ENCODE results near the gene GJA9.
"Not testable (repeated sequence)": the region's sequence is repeated elsewhere in the genome, so short reads cannot be mapped to it uniquely, and the experiment has no call there.

Gene GJA9

GRCh38 chr1:38917772-38918171 lies 36.4 kb upstream of the GJA9 start:
- H3K4me3 ChIP-seq (ENCODE audit: insufficient read length, low read depth), result no peak overlapping the region
- H3K27me3 ChIP-seq (ENCODE audit: insufficient read depth, insufficient read length), result no peaks in the 10 kb centered on the region
- no peaks in the 10 kb centered on the region for H3K36me3 ChIP-seq (ENCODE audit: insufficient read depth, insufficient read length, low read length)
- DNase-seq (ENCODE audit: low read depth, low spot score), result no peak
- H3K9me3 ChIP-seq (ENCODE audit: insufficient read depth, low read length), result 0 out of 2 replicates have a peak, but pooled peaks cover under 1% of the 10 kb centered on the region
- H3K4me1 ChIP-seq (ENCODE audit: insufficient read depth, insufficient read length), result peaks cover 3% of the 10 kb centered on the region
- H3K9ac ChIP-seq (ENCODE audit: insufficient read length, low read depth), result no peak overlapping the region
- no peak for TF ChIP-seq SUZ12 (IDR thresholded peaks at IDR 0.05; ENCODE audit: extremely low read depth, insufficient read depth, insufficient read length)
- no peak for TF ChIP-seq ZNF274 (IDR thresholded peaks at IDR 0.05; ENCODE audit: low read depth, low read length)
- no peak for TF ChIP-seq YY1 (IDR thresholded peaks at IDR 0.05; ENCODE audit: insufficient read depth, insufficient read length)

- Histone ChIP-seq H3K27me3 (ENCODE audit: insufficient read depth, insufficient read length) (no peaks in the 10 kb centered on the region), H3K4me3 (ENCODE audit: insufficient read length, low read depth) (no peak overlapping the region), H3K9me3 (ENCODE audit: insufficient read depth, low read length) (no peaks in the 10 kb centered on the region), H3K4me1 (ENCODE audit: insufficient read depth, insufficient read length) (peaks cover 3% of the 10 kb centered on the region), H3K9ac (ENCODE audit: insufficient read length, low read depth) (no peak overlapping the region), H3K36me3 (ENCODE audit: insufficient read depth, insufficient read length, low read length) (no peaks in the 10 kb centered on the region)
- TF ChIP-seq YY1 (IDR thresholded peaks at IDR 0.05; ENCODE audit: insufficient read depth, insufficient read length), result no peak
- no peak for TF ChIP-seq SUZ12 (IDR thresholded peaks at IDR 0.05; ENCODE audit: extremely low read depth, insufficient read depth, insufficient read length)
- TF ChIP-seq ZNF274 (IDR thresholded peaks at IDR 0.05; ENCODE audit: low read depth, low read length), result no peak
- no peak for DNase-seq (ENCODE audit: low read depth, low spot score)
Measured at GRCh38 chr1:38917337-38917736, 36.0 kb upstream of the GJA9 start.

- no peak overlapping the region for H3K9ac ChIP-seq (ENCODE audit: insufficient read length, low read depth)
- H3K4me3 ChIP-seq (ENCODE audit: insufficient read length, low read depth), result no peak overlapping the region
- no peaks in the 10 kb centered on the region for H3K36me3 ChIP-seq (ENCODE audit: insufficient read depth, insufficient read length, low read length)
- TF ChIP-seq YY1 (IDR thresholded peaks at IDR 0.05; ENCODE audit: insufficient read depth, insufficient read length), result no peak
- TF ChIP-seq ZNF274 (IDR thresholded peaks at IDR 0.05; ENCODE audit: low read depth, low read length), result no peak
- TF ChIP-seq SUZ12 (IDR thresholded peaks at IDR 0.05; ENCODE audit: extremely low read depth, insufficient read depth, insufficient read length), result no peak
- H3K9me3 ChIP-seq (ENCODE audit: insufficient read depth, low read length), result no peaks in the 10 kb centered on the region
- H3K27me3 ChIP-seq (ENCODE audit: insufficient read depth, insufficient read length), result no peaks in the 10 kb centered on the region
- no peak for DNase-seq (ENCODE audit: low read depth, low spot score)
- H3K4me1 ChIP-seq (ENCODE audit: insufficient read depth, insufficient read length), result peaks cover 3% of the 10 kb centered on the region
Measured at GRCh38 chr1:38915352-38915948, 34.1 kb upstream of the GJA9 start.

GRCh38 chr1:38914908-38915307 lies 33.5 kb upstream of the GJA9 start:
- not testable (repeated sequence) for H3K36me3 ChIP-seq (ENCODE audit: insufficient read depth, insufficient read length, low read length); DNase-seq (ENCODE audit: low read depth, low spot score)

GRCh38 chr1:38908821-38909220 lies 27.4 kb upstream of the GJA9 start:
- Histone ChIP-seq H3K4me1 (ENCODE audit: insufficient read depth, insufficient read length) (no peaks in the 10 kb centered on the region), H3K36me3 (ENCODE audit: insufficient read depth, insufficient read length, low read length) (no peaks in the 10 kb centered on the region), H3K4me3 (ENCODE audit: insufficient read length, low read depth) (no peak overlapping the region), H3K9ac (ENCODE audit: insufficient read length, low read depth) (no peak overlapping the region), H3K9me3 (ENCODE audit: insufficient read depth, low read length) (peaks cover 9% of the 10 kb centered on the region), H3K27me3 (ENCODE audit: insufficient read depth, insufficient read length) (no peaks in the 10 kb centered on the region)
- TF ChIP-seq ZNF274 (IDR thresholded peaks at IDR 0.05; ENCODE audit: low read depth, low read length) (no peak), YY1 (IDR thresholded peaks at IDR 0.05; ENCODE audit: insufficient read depth, insufficient read length) (no peak), SUZ12 (IDR thresholded peaks at IDR 0.05; ENCODE audit: extremely low read depth, insufficient read depth, insufficient read length) (no peak)
- DNase-seq (ENCODE audit: low read depth, low spot score), result no peak

More at GRCh38 chr1:38914908-38915307, 33.5 kb upstream of the GJA9 start:
- not testable (repeated sequence) for H3K9me3 ChIP-seq (ENCODE audit: insufficient read depth, low read length); H3K27me3 ChIP-seq (ENCODE audit: insufficient read depth, insufficient read length); H3K4me1 ChIP-seq (ENCODE audit: insufficient read depth, insufficient read length); H3K9ac ChIP-seq (ENCODE audit: insufficient read length, low read depth); H3K4me3 ChIP-seq (ENCODE audit: insufficient read length, low read depth)

GRCh38 chr1:38905985-38906384 lies 24.6 kb upstream of the GJA9 start:
- no peak overlapping the region for H3K4me3 ChIP-seq (ENCODE audit: insufficient read length, low read depth)
- no peak overlapping the region for H3K9ac ChIP-seq (ENCODE audit: insufficient read length, low read depth)
- H3K27me3 ChIP-seq (ENCODE audit: insufficient read depth, insufficient read length), result no peaks in the 10 kb centered on the region
- no peaks in the 10 kb centered on the region for H3K36me3 ChIP-seq (ENCODE audit: insufficient read depth, insufficient read length, low read length)
- H3K4me1 ChIP-seq (ENCODE audit: insufficient read depth, insufficient read length), result no peaks in the 10 kb centered on the region
- peaks cover 9% of the 10 kb centered on the region for H3K9me3 ChIP-seq (ENCODE audit: insufficient read depth, low read length)
- no peak for TF ChIP-seq SUZ12 (IDR thresholded peaks at IDR 0.05; ENCODE audit: extremely low read depth, insufficient read depth, insufficient read length)
- TF ChIP-seq YY1 (IDR thresholded peaks at IDR 0.05; ENCODE audit: insufficient read depth, insufficient read length), result no peak
- TF ChIP-seq ZNF274 (IDR thresholded peaks at IDR 0.05; ENCODE audit: low read depth, low read length), result no peak
- DNase-seq (ENCODE audit: low read depth, low spot score), result no peak

GRCh38 chr1:38899560-38899959 lies 18.2 kb upstream of the GJA9 start:
- H3K4me3 ChIP-seq (ENCODE audit: insufficient read length, low read depth), result no peak overlapping the region
- H3K36me3 ChIP-seq (ENCODE audit: insufficient read depth, insufficient read length, low read length), result no peaks in the 10 kb centered on the region
- H3K9me3 ChIP-seq (ENCODE audit: insufficient read depth, low read length), result no peaks in the 10 kb centered on the region
- TF ChIP-seq SUZ12 (IDR thresholded peaks at IDR 0.05; ENCODE audit: extremely low read depth, insufficient read depth, insufficient read length), result no peak
- TF ChIP-seq YY1 (IDR thresholded peaks at IDR 0.05; ENCODE audit: insufficient read depth, insufficient read length), result no peak
- no peak for TF ChIP-seq ZNF274 (IDR thresholded peaks at IDR 0.05; ENCODE audit: low read depth, low read length)
- H3K4me1 ChIP-seq (ENCODE audit: insufficient read depth, insufficient read length), result no peaks in the 10 kb centered on the region
- H3K27me3 ChIP-seq (ENCODE audit: insufficient read depth, insufficient read length), result no peaks in the 10 kb centered on the region
- no peak for DNase-seq (ENCODE audit: low read depth, low spot score)
- H3K9ac ChIP-seq (ENCODE audit: insufficient read length, low read depth), result no peak overlapping the region

Measured in NT2/D1 (cell line).